Activated naive CD8-positive, alpha-beta T cell treated with anti-CD3 and anti-CD28 coated beads, Interleukin-2, amount 50 U/mL, for 24 hours (primary cell): ENCODE measurements around the gene THOP1.

ENCODE experiments used
- ATAC-seq: fragments of 150-1000 bp; cut with Tn5 transposase; one replicate; pipeline ENCODE4 v1.10.0; 2021
- DNase-seq: peaks from one replicate; pipeline ENCODE4 v3.0.0; 2021
- H3K27ac Mint-ChIP-seq: one replicate; pipeline ENCODE4 v1.8.0; 2021; ENCODE audit warnings: mild to moderate bottlenecking, mixed read lengths
- H3K27me3 Mint-ChIP-seq: one replicate; pipeline ENCODE4 v1.8.0; 2021; ENCODE audit warnings: mixed read lengths
- H3K36me3 Mint-ChIP-seq: one replicate; pipeline ENCODE4 v1.8.0; 2021; ENCODE audit warnings: low read depth, mixed read lengths
- H3K4me1 Mint-ChIP-seq: one replicate; pipeline ENCODE4 v1.8.0; 2021; ENCODE audit warnings: mixed read lengths
- H3K4me3 Mint-ChIP-seq: one replicate; pipeline ENCODE4 v1.8.0; 2021; ENCODE audit warnings: mild to moderate bottlenecking, moderate library complexity, mixed read lengths
- H3K9me3 Mint-ChIP-seq: one replicate; pipeline ENCODE4 v1.8.0; 2021; ENCODE audit warnings: mixed read lengths

Gene THOP1

GRCh38 chr19:2756921-2757881, 28.1 kb upstream of the THOP1 start:
- H3K27me3 Mint-ChIP-seq = no peaks in the 10 kb centered on the region
- peaks cover 8% of the 10 kb centered on the region for H3K4me1 Mint-ChIP-seq
- no peak overlapping the region for H3K4me3 Mint-ChIP-seq
- ATAC-seq (no peak), DNase-seq (no peak)
- no peak overlapping the region for H3K27ac Mint-ChIP-seq
- H3K36me3 Mint-ChIP-seq = peaks cover 21% of the 10 kb centered on the region
- no peaks in the 10 kb centered on the region for H3K9me3 Mint-ChIP-seq

- DNase-seq = no peak
- Mint-ChIP-seq H3K36me3 (peaks cover 26% of the 10 kb centered on the region), H3K9me3 (no peaks in the 10 kb centered on the region), H3K27me3 (no peaks in the 10 kb centered on the region), H3K27ac (peak overlapping the region; percentile 18), H3K4me3 (no peak overlapping the region), H3K4me1 (peaks cover 1% of the 10 kb centered on the region)
- ATAC-seq = peak; percentile 22
Observed at GRCh38 chr19:2758601-2759313, 26.5 kb upstream of the THOP1 start.

GRCh38 chr19:2759362-2759761, 25.9 kb upstream of the THOP1 start:
- Mint-ChIP-seq H3K27me3 (no peaks in the 10 kb centered on the region), H3K4me3 (no peak overlapping the region), H3K9me3 (no peaks in the 10 kb centered on the region), H3K4me1 (peaks cover 1% of the 10 kb centered on the region), H3K27ac (no peak overlapping the region), H3K36me3 (peaks cover 26% of the 10 kb centered on the region)
- DNase-seq (no peak), ATAC-seq (no peak)

GRCh38 chr19:2759965-2760364, 25.3 kb upstream of the THOP1 start:
- Mint-ChIP-seq H3K27me3 (no peaks in the 10 kb centered on the region), H3K36me3 (peaks cover 27% of the 10 kb centered on the region), H3K4me1 (peaks cover 1% of the 10 kb centered on the region), H3K27ac (no peak overlapping the region), H3K4me3 (no peak overlapping the region), H3K9me3 (no peaks in the 10 kb centered on the region)
- no peak for DNase-seq
- ATAC-seq = no peak

- no peak overlapping the region for H3K27ac Mint-ChIP-seq
- no peaks in the 10 kb centered on the region for H3K9me3 Mint-ChIP-seq
Observed at GRCh38 chr19:2761309-2761677, 24.0 kb upstream of the THOP1 start.

DNA sequence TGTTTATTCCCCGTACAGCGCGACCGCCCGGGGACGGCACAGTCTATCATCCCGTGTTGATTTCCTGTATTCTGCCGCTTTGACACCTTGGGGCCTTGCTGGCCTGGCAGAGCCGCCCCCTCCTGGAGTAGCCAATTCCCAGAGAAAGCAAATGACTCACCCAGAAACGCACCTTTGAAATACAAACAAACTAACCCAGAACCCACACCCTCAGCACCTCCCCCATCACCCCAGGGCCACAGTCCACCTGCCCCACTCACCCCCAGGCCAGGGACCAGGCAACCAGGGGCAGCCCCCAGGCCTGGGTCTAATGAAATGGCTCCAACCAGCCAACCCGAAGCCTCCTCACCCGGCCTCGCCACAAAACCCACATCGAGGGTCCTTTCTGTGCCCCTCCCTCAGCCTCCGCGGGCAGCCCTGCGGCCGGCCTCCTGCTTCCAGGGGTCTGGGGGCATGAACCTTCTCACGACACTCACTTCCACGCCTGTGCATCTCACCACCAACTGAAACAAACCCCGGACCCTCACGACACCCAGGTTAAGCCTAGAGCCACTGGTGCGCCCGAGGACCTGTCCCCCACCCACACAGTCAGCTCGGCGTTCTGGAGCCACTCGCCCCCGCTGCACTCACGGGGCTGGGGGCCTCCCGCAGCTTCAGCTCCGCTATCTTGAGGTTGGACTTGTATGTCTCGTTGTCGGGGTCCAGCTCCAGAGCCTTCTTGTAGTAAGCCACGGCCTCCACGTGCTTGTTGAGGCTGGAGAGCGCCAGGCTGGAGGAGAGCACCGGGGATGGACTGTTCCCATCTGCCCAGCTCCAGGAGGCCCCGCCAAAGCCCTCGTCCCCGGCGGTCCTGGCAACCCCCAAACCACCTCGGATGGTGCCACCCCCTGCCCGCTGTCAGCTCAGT, 23.2 kb upstream of the THOP1 start:
- DNase-seq (no peak), ATAC-seq (no peak)
- Mint-ChIP-seq H3K4me3 (no peak overlapping the region), H3K4me1 (peaks cover 1% of the 10 kb centered on the region), H3K27ac (no peak overlapping the region), H3K9me3 (no peaks in the 10 kb centered on the region), H3K27me3 (no peaks in the 10 kb centered on the region), H3K36me3 (peaks cover 30% of the 10 kb centered on the region)

More at GRCh38 chr19:2761309-2761677, 24.0 kb upstream of the THOP1 start:
- Mint-ChIP-seq H3K27me3 (no peaks in the 10 kb centered on the region), H3K36me3 (peaks cover 27% of the 10 kb centered on the region), H3K4me3 (no peak overlapping the region), H3K4me1 (peaks cover 1% of the 10 kb centered on the region)
- DNase-seq (no peak), ATAC-seq (no peak)

DNA sequence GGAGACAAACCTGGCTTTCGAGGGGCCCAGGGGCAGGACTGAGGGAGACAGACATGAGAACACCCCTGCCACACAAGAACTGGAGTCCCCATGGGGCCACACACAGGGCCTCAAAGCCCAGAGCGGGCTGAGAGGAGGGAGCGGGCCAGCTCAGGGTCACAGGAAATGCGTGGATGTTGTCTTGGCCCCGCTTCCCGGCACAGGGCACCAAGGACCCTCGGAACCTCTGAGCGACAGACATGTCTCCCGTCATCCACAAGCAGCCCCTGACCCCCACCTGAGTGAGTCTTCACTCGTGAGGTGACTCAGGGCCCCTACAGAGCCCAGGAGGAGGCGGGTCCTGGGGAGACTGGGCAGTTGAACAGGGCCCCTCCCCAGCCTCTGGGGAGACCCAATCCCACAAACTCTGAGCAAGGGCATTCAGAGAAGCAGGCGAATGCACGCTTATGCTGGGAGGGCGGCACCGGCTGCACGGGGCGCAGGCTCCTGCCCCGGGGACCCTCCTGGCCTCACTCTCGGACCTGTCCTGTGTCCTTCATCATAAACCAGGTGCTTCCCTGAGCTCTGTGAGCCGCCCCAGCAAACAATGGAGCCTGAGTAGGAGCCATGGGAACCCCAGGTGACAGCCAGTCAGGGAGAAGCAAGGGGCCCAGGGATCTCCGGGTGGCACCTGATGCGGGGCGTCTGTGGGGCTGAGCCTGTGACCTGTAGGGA, 22.4 kb upstream of the THOP1 start:
- H3K36me3 Mint-ChIP-seq = peaks cover 30% of the 10 kb centered on the region
- peaks cover 1% of the 10 kb centered on the region for H3K4me1 Mint-ChIP-seq
- no peak for ATAC-seq
- no peak overlapping the region for H3K4me3 Mint-ChIP-seq
- H3K27ac Mint-ChIP-seq = no peak overlapping the region
- no peaks in the 10 kb centered on the region for H3K27me3 Mint-ChIP-seq
- DNase-seq = no peak
- no peaks in the 10 kb centered on the region for H3K9me3 Mint-ChIP-seq

- H3K27ac Mint-ChIP-seq = no peak overlapping the region
- ATAC-seq (no peak), DNase-seq (no peak)
- no peaks in the 10 kb centered on the region for H3K9me3 Mint-ChIP-seq
- H3K4me3 Mint-ChIP-seq = no peak overlapping the region
- no peaks in the 10 kb centered on the region for H3K27me3 Mint-ChIP-seq
- H3K36me3 Mint-ChIP-seq = peaks cover 25% of the 10 kb centered on the region
- no peaks in the 10 kb centered on the region for H3K4me1 Mint-ChIP-seq
Observed at GRCh38 chr19:2763687-2764086, 21.6 kb upstream of the THOP1 start.

DNA sequence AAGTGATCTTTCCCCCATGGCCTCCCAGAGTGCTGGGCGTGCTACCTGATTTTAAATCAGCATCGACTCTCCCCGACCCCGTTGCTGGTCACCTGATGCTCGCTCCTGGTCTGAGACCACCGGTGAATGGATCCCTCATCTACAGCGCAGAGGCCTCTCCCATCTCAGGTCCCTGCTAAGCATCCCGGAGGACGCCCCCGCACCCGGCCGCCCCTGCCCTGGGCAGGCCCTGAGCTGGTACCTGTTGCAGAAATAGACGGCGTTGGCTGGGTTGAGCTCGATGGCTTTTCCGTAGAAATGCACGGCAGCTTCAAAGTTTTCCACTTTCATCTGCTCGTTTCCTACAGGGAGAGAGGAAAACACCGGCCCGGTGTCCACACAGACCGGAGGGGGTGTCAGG, 20.4 kb upstream of the THOP1 start:
- Mint-ChIP-seq H3K36me3 (peaks cover 17% of the 10 kb centered on the region), H3K4me1 (no peaks in the 10 kb centered on the region), H3K27me3 (no peaks in the 10 kb centered on the region), H3K9me3 (no peaks in the 10 kb centered on the region), H3K27ac (no peak overlapping the region), H3K4me3 (no peak overlapping the region)
- DNase-seq = no peak
- ATAC-seq = no peak

GRCh38 chr19:2765376-2765775, 19.9 kb upstream of the THOP1 start:
- H3K36me3 Mint-ChIP-seq = peaks cover 17% of the 10 kb centered on the region

DNA sequence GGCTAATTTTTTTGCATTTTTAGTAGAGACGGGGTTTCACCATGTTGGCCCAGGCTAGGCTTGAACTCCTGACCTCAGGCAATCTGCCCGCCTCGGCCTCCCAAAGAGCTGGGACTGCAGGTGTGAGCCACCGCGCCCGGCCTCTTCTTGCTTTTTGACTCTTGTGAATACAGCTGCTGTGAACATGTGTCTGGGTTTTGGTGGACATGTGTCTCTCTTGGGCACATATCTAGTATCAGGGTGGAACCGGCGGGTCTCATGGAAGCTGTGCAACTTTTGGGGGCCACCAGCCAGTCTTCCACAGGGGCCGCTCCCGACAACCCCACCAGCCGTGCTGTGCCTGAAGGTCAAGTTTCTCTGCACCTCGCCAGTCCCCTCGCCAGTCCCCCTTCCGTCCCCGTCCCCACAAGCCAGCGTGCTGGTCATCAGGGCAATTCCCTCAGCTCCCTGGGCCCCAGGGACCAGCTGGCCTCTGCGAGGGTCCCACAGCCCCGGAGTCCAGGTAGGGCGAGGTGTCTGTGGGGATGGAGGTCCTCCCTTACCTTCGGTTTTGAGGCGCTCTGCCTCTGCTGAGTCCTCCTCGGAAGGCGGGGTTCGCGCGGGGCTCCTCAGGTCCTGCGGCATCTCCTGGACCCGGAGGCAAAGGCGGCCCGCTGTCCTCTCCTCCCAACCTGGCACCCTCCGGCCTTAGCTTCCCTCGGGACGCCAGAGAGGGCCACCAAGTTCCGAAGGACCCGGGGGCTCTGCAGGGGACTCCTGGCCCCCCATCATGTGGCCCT, 18.5 kb upstream of the THOP1 start:
- Mint-ChIP-seq H3K4me1 (no peaks in the 10 kb centered on the region), H3K27ac (no peak overlapping the region), H3K9me3 (no peaks in the 10 kb centered on the region), H3K36me3 (peaks cover 11% of the 10 kb centered on the region), H3K4me3 (no peak overlapping the region), H3K27me3 (no peaks in the 10 kb centered on the region)
- ATAC-seq (no peak), DNase-seq (no peak)

More at GRCh38 chr19:2765376-2765775, 19.9 kb upstream of the THOP1 start:
- no peaks in the 10 kb centered on the region for H3K4me1 Mint-ChIP-seq
- H3K4me3 Mint-ChIP-seq = no peak overlapping the region
- H3K27me3 Mint-ChIP-seq = no peaks in the 10 kb centered on the region
- no peak for DNase-seq
- no peak overlapping the region for H3K27ac Mint-ChIP-seq
- ATAC-seq = no peak
- no peaks in the 10 kb centered on the region for H3K9me3 Mint-ChIP-seq

DNA sequence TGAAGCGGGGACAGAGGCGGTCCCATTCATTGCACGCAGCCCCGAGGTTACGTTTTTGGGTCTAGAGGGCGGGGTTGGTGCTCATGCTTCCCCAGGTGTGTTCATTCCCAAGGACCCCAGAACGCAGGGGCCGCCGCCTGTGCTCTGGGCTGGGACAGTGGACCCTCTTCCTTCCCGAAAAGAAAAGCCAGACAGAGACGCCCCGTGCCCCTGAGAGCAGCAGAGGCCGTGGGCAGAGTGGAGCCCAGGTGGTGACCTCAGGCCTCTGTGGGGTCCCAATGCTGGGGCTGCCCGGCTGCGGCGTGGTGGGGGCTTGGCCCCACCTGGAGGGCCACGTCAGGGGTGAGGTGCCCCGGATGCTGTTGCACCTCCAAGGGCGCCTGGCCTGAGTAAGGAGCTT, 17.6 kb upstream of the THOP1 start:
- Mint-ChIP-seq H3K4me1 (peaks cover 6% of the 10 kb centered on the region), H3K36me3 (peaks cover 8% of the 10 kb centered on the region), H3K4me3 (no peak overlapping the region), H3K27me3 (no peaks in the 10 kb centered on the region), H3K27ac (no peak overlapping the region), H3K9me3 (no peaks in the 10 kb centered on the region)
- no peak for DNase-seq
- peak; percentile 11 for ATAC-seq

GRCh38 chr19:2768365-2769132, 16.8 kb upstream of the THOP1 start:
- DNase-seq (no peak), ATAC-seq (no peak)
- Mint-ChIP-seq H3K27me3 (no peaks in the 10 kb centered on the region), H3K27ac (no peak overlapping the region), H3K4me1 (peaks cover 6% of the 10 kb centered on the region), H3K36me3 (peaks cover 5% of the 10 kb centered on the region), H3K4me3 (no peak overlapping the region), H3K9me3 (no peaks in the 10 kb centered on the region)
